ENCODE measurements around the gene DLG3. TPM values are rescaled to one million over a fixed set of nuclear protein-coding genes. Genes with fewer than 3 reads are reported as not detected.

The DLG3 gene
- polyA plus RNA-seq, 1 experiment: 9.8 TPM

DNA sequence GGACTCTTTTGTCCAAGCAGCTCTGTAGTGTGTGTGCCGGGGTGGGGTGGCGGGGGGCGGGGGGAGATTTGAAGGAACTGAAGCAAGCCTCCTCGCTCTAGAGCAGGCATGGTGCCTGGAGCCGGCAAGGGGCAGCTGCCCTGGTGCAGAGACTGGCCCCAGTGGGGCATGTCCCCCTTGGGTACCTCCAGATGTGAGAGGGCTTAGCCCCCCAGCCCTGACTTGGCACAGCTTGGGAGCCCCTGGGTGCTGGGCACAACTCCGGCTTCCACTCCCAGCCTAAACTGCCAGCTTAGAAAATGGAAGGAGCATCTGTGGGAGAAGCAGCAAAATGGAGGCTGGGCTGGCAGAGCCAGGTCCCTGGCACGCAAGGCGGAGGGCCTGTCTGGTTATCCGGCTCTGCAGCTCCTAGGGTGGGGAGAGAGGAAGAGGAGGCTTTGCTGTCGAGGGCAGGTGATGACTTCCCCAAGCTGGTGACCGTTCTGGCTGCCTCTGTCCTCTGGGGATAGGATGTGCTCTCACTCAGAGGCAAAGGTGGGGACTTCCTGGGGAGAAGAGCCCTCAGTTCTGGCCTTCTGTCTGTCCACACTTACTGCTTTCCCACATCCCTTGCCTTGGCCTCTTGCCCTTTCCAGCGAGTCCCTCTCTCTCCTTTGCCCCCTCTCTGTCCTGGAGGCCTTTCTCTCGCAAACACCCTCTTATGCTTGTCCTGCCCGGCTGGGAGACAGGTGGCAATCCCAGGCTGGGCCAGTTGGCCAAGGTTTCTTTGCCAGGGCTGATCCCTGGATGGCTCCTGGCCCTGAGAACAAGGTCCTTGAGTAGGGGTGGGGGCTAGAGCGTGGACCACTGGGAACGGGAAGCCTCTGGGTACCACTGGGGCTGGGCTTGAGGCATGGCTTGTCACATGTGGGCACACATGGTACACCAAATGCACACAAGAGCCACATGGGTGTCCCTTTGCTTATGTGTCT, 2.0 kb downstream of the DLG3 start:
- Histone ChIP-seq H3K27me3 (ENCODE audit: control insufficient read depth, insufficient read depth, low read length) (peaks cover 11% of the 10 kb centered on the region), H3K4me3 (ENCODE audit: low read depth, low read length) (no peak overlapping the region), H3K36me3 (ENCODE audit: control insufficient read depth, insufficient read depth, low read length) (no peaks in the 10 kb centered on the region)
- TF ChIP-seq, protein P1, sequence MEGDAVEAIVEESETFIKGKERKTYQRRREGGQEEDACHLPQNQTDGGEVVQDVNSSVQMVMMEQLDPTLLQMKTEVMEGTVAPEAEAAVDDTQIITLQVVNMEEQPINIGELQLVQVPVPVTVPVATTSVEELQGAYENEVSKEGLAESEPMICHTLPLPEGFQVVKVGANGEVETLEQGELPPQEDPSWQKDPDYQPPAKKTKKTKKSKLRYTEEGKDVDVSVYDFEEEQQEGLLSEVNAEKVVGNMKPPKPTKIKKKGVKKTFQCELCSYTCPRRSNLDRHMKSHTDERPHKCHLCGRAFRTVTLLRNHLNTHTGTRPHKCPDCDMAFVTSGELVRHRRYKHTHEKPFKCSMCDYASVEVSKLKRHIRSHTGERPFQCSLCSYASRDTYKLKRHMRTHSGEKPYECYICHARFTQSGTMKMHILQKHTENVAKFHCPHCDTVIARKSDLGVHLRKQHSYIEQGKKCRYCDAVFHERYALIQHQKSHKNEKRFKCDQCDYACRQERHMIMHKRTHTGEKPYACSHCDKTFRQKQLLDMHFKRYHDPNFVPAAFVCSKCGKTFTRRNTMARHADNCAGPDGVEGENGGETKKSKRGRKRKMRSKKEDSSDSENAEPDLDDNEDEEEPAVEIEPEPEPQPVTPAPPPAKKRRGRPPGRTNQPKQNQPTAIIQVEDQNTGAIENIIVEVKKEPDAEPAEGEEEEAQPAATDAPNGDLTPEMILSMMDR (IDR thresholded peaks at IDR 0.05; ENCODE audit: insufficient read depth, low read depth, low read length): no peak
- ChIA-PET POLR2A (no interaction called here), CTCF (no interaction called here)
- DNase-seq (ENCODE audit: low read depth): no peak

DNA sequence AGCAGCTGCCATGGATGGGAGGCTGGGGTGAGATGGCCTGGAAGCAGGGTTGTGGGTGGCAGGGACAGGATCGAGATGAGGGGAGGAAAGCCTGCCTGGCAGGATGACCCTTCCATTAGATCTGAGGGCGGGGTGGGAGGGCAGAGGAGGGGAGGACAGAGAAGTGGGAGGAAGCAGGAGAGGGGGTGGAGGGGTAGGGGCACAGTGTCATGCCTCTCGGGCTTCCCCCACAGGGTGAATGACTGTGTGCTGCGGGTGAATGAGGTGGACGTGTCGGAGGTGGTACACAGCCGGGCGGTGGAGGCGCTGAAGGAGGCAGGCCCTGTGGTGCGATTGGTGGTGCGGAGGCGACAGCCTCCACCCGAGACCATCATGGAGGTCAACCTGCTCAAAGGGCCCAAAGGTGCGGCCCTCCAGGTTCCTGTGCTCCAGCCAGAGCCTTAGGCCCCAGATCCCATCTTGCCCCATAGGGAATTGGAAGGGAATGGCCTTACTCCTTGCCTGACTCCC, 4.9 kb downstream of the DLG3 start:
- CTCF ChIA-PET: no interaction called here
- no peak for DNase-seq (ENCODE audit: low read depth)
- Histone ChIP-seq H3K27me3 (ENCODE audit: control insufficient read depth, insufficient read depth, low read length) (peaks cover 7% of the 10 kb centered on the region), H3K4me3 (ENCODE audit: low read depth, low read length) (no peak overlapping the region), H3K36me3 (ENCODE audit: control insufficient read depth, insufficient read depth, low read length) (no peaks in the 10 kb centered on the region)
- POLR2A ChIA-PET: no interaction called here
- TF ChIP-seq, protein P1 (IDR thresholded peaks at IDR 0.05; ENCODE audit: insufficient read depth, low read depth, low read length): no peak

DNA sequence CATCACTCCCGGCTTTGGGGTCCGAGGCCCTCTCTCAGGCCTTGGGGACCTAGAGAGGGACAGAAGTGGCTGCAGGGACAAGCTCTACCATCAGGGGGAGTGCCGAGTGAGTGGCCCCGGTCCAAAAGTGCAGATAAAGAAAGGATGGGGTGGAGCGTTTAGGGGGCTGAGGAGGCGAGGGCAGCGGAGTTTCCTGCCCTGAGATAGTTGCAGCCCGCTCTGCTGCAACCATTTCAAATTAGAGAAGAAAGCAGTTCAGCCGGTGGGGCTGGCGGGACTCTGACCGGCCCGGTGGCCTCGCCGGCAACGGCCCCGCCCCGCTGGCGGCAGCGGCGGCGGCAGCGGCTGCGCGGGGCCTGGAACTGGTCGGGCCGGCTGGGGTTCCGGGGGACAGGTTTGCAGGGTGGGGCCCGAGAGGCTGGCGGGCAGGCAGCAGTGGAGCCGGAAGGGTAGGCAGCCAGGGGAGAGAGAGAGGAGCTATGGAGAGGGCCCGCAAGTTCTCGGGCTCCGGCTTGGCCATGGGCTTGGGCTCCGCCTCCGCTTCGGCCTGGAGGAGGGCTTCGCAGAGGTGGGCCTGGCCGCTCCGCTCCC, 7.6 kb downstream of the DLG3 start:
- peak overlapping the region; percentile 54 for H3K4me3 ChIP-seq (ENCODE audit: low read depth, low read length)
- TF ChIP-seq, protein P1 (IDR thresholded peaks at IDR 0.05; ENCODE audit: insufficient read depth, low read depth, low read length): peak; percentile 75
- DNase-seq (ENCODE audit: low read depth): no peak
- CTCF ChIA-PET: interaction anchor here (0.6 to 1.9 kb wide), 6 partner anchors 9 to 102 kb away, joined by 3 to 14 read pairs (median 4); no protein-coding TSS in a partner anchor
- H3K36me3 ChIP-seq (ENCODE audit: control insufficient read depth, insufficient read depth, low read length): no peaks in the 10 kb centered on the region
- POLR2A ChIA-PET: no interaction called here
- no peaks in the 10 kb centered on the region for H3K27me3 ChIP-seq (ENCODE audit: control insufficient read depth, insufficient read depth, low read length)

DNA sequence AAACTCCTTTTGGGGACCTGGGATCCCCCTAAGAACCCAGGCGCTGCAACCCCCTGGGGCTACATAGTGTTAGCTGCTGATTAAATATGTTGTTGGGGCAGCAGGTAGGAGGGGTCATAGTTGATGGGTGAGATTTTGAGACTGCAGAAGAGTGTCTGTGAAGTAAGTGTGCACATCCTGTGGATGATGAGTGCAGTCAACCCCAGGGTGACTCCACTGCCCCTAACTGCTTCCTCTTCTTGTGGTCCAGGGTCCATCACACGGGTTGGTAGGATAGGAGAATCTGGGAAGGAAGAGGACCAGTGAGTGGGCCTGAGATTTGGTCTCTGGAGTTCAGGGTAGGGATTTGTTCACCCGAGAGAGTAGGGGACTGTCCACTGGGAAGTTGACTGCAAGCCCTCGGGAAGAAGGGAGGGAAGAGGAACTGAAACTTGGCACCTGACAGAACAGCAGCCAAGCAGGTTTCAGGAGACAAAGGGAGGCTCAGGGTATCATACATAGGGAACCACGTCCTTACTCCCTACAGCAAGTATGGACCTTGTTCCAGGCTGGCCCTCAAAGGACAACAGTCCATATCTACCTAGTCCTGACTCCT, 8.5 kb downstream of the DLG3 start:
- DNase-seq (ENCODE audit: low read depth): no peak
- no peaks in the 10 kb centered on the region for H3K36me3 ChIP-seq (ENCODE audit: control insufficient read depth, insufficient read depth, low read length)
- peak overlapping the region; percentile 54 for H3K4me3 ChIP-seq (ENCODE audit: low read depth, low read length)
- no peaks in the 10 kb centered on the region for H3K27me3 ChIP-seq (ENCODE audit: control insufficient read depth, insufficient read depth, low read length)
- POLR2A ChIA-PET: no interaction called here
- TF ChIP-seq, protein P1 (IDR thresholded peaks at IDR 0.05; ENCODE audit: insufficient read depth, low read depth, low read length): no peak
- CTCF ChIA-PET: interaction anchor here (1.0 to 1.3 kb wide), 3 partner anchors 8 to 100 kb away, joined by 3 to 4 read pairs (median 4); no protein-coding TSS in a partner anchor
